Vagina (tissue), 2 donors: Measurements from ENCODE around the gene LSG1. TPM values are rescaled to one million over a fixed set of nuclear protein-coding genes. Genes with fewer than 3 reads are reported as not detected.

Experiments used
- DNase-seq, 2 donors: peaks; one replicate each; pipeline ENCODE4 v3.0.0-alpha.2; 2017; ENCODE audit errors: extremely low spot score in 2 of 2
- H3K27ac ChIP-seq: fragments of 200-600 bp; sonication (generic); one replicate; pipeline ENCODE4 v1.5.1; 2019
- H3K27me3 ChIP-seq: fragments of 200-600 bp; sonication (generic); one replicate; pipeline ENCODE4 v1.5.1; 2019
- H3K36me3 ChIP-seq, 2 donors: fragments of 200-600 bp; sonication (generic); one replicate each; pipeline ENCODE4 v1.5.1; 2017 to 2019
- H3K4me1 ChIP-seq: fragments of 200-600 bp; sonication (generic); one replicate; pipeline ENCODE4 v1.5.1; 2019
- H3K4me3 ChIP-seq, 2 donors: fragments of 200-600 bp; sonication (generic); 1 replicate in 1 of 2; 2 replicates in 1 of 2; pipeline ENCODE4 v1.5.1; 2016 to 2019
- H3K9me3 ChIP-seq: fragments of 200-600 bp; sonication (generic); one replicate; pipeline ENCODE4 v1.5.1; 2019
- POLR2A ChIP-seq, 2 donors: fragments of 450-650 bp; IDR thresholded peaks; one replicate each; pipeline ENCODE4 v1.6.1; 2017; ENCODE audit warnings: antibody characterized with exemption in 2 of 2, mild to moderate bottlenecking in 2 of 2, moderate library complexity in 2 of 2
- POLR2AphosphoS5 ChIP-seq, 2 donors: sonication (generic); formaldehyde crosslinking; IDR thresholded peaks; one replicate each; pipeline ENCODE4 v1.9.0; 2017; ENCODE audit warnings: antibody characterized with exemption in 2 of 2, mild to moderate bottlenecking in 2 of 2, low read depth in 1 of 2; ENCODE audit not compliant: insufficient read depth in 1 of 2
- intact Hi-C: fragments of 100-400 bp; cut with DNase I; formaldehyde crosslinking; loops from one replicate; pipeline ENCODE4 v1.15.1; 2023
- total RNA-seq: library from RNA; depleted of rRNA; stranded (reverse); fragments of >200 nt; gene quantifications from one replicate; pipeline ENCODE4 v1.2.3, GENCODE V29; 2016
- TF ChIP-seq, protein P1 (sequence below), 3 experiments: fragments of 450-650 bp in 2 of 3; fragments of 200-600 bp in 1 of 3; sonication (generic) in 1 of 3; IDR thresholded peaks; one replicate each; pipeline ENCODE4 v1.5.1; 2017 to 2019; ENCODE audit warnings: antibody characterized with exemption in 3 of 3, mild to moderate bottlenecking in 2 of 3, moderate library complexity in 2 of 3

LSG1 gene
- total RNA-seq, 1 donor from 2014 or later = 40.3 TPM

DNA sequence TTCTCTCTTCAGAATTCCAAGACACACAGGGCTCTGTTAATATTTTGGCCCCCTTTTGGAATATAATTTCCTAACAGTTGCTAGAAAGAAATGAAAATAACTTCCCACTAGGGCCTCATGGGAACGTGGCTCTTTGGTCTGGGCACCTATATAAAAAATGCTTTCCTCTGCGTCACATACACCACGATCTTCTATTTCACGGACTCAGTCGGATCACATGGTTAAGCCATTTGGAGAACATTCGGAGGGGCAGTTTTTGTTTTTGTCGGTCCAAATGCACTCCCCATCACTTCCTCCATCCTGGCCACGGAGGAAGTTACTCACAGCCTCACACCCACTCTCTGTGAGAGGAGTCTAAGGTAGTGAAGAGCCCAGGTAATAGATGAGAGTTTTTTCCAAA, 59.8 kb downstream of the LSG1 start:
- H3K27me3 ChIP-seq = no peaks in the 10 kb centered on the region
- intact Hi-C loops = no loop called here
- H3K4me1 ChIP-seq = no peaks in the 10 kb centered on the region
- no peak overlapping the region for H3K27ac ChIP-seq
- TF ChIP-seq POLR2AphosphoS5 (IDR thresholded peaks at IDR 0.05; ENCODE audit: insufficient read depth in 1 of 2, low read depth in 1 of 2) (no peak), POLR2A (IDR thresholded peaks at IDR 0.05) (no peak)
- TF ChIP-seq, protein P1, sequence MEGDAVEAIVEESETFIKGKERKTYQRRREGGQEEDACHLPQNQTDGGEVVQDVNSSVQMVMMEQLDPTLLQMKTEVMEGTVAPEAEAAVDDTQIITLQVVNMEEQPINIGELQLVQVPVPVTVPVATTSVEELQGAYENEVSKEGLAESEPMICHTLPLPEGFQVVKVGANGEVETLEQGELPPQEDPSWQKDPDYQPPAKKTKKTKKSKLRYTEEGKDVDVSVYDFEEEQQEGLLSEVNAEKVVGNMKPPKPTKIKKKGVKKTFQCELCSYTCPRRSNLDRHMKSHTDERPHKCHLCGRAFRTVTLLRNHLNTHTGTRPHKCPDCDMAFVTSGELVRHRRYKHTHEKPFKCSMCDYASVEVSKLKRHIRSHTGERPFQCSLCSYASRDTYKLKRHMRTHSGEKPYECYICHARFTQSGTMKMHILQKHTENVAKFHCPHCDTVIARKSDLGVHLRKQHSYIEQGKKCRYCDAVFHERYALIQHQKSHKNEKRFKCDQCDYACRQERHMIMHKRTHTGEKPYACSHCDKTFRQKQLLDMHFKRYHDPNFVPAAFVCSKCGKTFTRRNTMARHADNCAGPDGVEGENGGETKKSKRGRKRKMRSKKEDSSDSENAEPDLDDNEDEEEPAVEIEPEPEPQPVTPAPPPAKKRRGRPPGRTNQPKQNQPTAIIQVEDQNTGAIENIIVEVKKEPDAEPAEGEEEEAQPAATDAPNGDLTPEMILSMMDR (IDR thresholded peaks at IDR 0.05) = no peak
- no peak for DNase-seq
- no peak overlapping the region for H3K4me3 ChIP-seq
- no peaks in the 10 kb centered on the region for H3K36me3 ChIP-seq
- H3K9me3 ChIP-seq = no peaks in the 10 kb centered on the region

DNA sequence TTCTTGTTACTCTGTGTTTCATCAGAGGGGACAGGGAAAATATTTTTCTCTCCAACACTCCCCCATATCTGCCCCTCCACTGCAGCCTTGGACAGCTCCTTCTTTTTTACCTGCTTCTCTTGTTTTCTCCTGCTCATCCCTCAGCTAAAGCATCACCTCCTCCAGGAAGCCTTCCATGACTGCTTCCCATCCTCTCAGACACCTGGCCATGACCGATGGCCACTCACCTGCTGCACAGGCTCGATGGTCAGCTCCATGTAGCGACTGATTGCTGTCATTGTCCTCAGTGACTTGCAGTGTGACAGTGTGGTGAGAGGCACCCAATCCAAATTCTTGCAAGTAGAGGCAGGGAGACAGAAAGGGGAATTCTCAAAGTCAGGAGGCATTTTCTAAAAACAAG, 61.3 kb downstream of the LSG1 start:
- no peak overlapping the region for H3K4me3 ChIP-seq
- intact Hi-C loops = no loop called here
- H3K9me3 ChIP-seq = no peaks in the 10 kb centered on the region
- H3K27me3 ChIP-seq = no peaks in the 10 kb centered on the region
- no peak for DNase-seq
- no peaks in the 10 kb centered on the region for H3K4me1 ChIP-seq
- no peak overlapping the region for H3K27ac ChIP-seq
- TF ChIP-seq POLR2A (IDR thresholded peaks at IDR 0.05) (no peak), POLR2AphosphoS5 (IDR thresholded peaks at IDR 0.05; ENCODE audit: insufficient read depth in 1 of 2, low read depth in 1 of 2) (no peak)
- TF ChIP-seq, protein P1 (IDR thresholded peaks at IDR 0.05) = no peak
- H3K36me3 ChIP-seq = no peaks in the 10 kb centered on the region

DNA sequence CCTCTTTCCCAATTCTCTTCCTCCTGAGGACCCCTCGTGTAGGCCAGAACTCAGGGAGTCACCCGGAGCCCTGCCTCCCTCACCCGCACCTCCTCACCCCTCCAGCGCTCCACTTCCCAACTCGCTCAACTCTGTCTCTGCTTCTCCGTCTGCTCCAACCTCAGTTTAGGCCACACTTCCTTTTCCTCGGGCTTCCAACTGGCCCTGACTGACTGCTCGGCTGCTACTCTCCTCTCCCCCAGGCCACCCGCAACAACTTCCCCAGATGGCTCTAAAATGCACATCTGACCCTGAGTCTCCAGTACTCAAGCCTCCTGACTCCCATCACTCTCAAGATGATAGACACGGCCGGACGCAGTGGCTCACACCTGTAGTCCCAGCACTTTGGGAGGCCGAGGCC, 62.4 kb downstream of the LSG1 start:
- no peaks in the 10 kb centered on the region for H3K9me3 ChIP-seq
- DNase-seq = no peak
- H3K36me3 ChIP-seq = no peaks in the 10 kb centered on the region
- no peaks in the 10 kb centered on the region for H3K27me3 ChIP-seq
- no peak overlapping the region for H3K27ac ChIP-seq
- H3K4me3 ChIP-seq = no peak overlapping the region
- intact Hi-C loops = no loop called here
- TF ChIP-seq POLR2A (IDR thresholded peaks at IDR 0.05) (no peak), POLR2AphosphoS5 (IDR thresholded peaks at IDR 0.05; ENCODE audit: insufficient read depth in 1 of 2, low read depth in 1 of 2) (no peak)
- TF ChIP-seq, protein P1 (IDR thresholded peaks at IDR 0.05) = no peak
- no peaks in the 10 kb centered on the region for H3K4me1 ChIP-seq

DNA sequence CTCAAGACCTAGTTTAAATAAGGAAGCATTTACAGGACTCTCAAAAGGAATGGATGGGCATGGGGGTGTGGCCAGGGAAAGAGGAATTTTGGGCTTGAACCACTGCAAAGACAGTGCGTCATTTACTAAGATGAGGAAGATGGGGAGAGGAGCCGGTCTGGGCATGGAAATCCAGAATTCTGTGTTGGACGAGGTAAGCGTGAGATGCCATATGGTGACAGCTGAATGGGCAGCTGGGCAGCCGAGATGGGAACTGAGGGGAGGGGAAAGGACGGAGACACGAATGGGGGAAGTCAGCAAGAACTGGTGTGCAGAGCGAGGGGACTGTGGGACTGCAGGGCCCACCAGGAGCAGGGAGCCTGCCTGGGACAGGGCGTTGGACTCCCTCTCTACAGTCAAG, 63.0 kb downstream of the LSG1 start:
- Histone ChIP-seq H3K4me1 (no peaks in the 10 kb centered on the region), H3K9me3 (no peaks in the 10 kb centered on the region), H3K27me3 (no peaks in the 10 kb centered on the region), H3K4me3 (no peak overlapping the region), H3K27ac (no peak overlapping the region), H3K36me3 (no peaks in the 10 kb centered on the region)
- DNase-seq = no peak
- intact Hi-C loops = no loop called here
- TF ChIP-seq, protein P1 (IDR thresholded peaks at IDR 0.05) = no peak
- TF ChIP-seq POLR2AphosphoS5 (IDR thresholded peaks at IDR 0.05; ENCODE audit: insufficient read depth in 1 of 2, low read depth in 1 of 2) (no peak), POLR2A (IDR thresholded peaks at IDR 0.05) (no peak)

DNA sequence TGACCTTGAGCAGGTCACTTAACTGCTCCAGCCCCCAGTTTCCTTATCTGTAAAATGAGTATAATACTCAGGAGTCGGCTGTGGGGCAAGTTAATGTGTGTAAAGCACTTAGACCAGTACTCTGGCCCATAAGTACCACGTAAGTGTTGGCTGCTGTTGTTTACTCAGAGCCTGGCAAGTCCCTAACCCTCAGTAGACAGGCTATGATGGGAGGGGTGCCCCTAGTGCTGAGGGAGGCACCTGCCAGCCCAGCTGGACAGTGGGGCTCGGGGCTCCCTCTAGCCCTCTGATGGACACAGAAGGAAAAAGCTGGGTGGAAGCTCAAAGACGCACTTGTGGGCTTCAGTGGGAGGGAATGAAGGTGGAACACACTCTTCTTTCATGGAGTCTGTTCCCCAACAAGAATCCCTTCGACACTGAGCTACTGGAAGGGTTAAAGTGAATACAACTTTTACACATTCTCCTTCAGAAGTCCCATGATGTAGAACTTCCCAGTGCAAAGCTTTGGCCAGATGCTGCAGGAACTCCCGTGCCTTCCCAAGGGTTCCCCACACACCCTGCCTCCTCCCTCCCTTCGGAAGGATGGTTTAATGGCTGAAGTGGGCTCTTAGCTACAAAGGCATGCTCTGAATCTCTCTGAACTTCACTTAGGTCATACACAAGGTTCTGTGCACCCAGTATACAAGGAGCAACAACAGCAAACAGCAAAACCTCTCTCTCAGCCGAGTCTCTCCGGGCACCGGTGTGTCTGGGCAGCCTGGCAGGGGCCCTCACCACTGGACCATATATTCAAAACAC, 64.2 kb downstream of the LSG1 start:
- no peaks in the 10 kb centered on the region for H3K36me3 ChIP-seq
- no peak overlapping the region for H3K27ac ChIP-seq
- H3K9me3 ChIP-seq = no peaks in the 10 kb centered on the region
- intact Hi-C loops = no loop called here
- no peaks in the 10 kb centered on the region for H3K4me1 ChIP-seq
- H3K4me3 ChIP-seq = no peak overlapping the region
- TF ChIP-seq, protein P1 (IDR thresholded peaks at IDR 0.05) = no peak
- no peak for TF ChIP-seq POLR2A (IDR thresholded peaks at IDR 0.05)
- no peak for TF ChIP-seq POLR2AphosphoS5 (IDR thresholded peaks at IDR 0.05; ENCODE audit: insufficient read depth in 1 of 2, low read depth in 1 of 2)
- no peak for DNase-seq
- no peaks in the 10 kb centered on the region for H3K27me3 ChIP-seq
